HepG2 (cell line): ENCODE measurements around the gene MTX1. TPM values are rescaled to one million over a fixed set of nuclear protein-coding genes. Genes with fewer than 3 reads are reported as not detected.

Experiments
- DNMT1 ChIP-seq: sonication (generic); formaldehyde crosslinking; IDR thresholded peaks from 2 replicates; pipeline ENCODE4 v1.5.1; 2020; ENCODE audit warnings: mild to moderate bottlenecking, missing genetic modification reagents
- GPN1 ChIP-seq: sonication (generic); formaldehyde crosslinking; IDR thresholded peaks from 2 replicates; pipeline ENCODE4 v1.5.1; 2020; ENCODE audit warnings: missing genetic modification reagents, borderline replicate concordance
- HINFP ChIP-seq: sonication (generic); formaldehyde crosslinking; IDR thresholded peaks from 2 replicates; pipeline ENCODE4 v1.4.0; 2020; ENCODE audit warnings: low read depth, mild to moderate bottlenecking, missing genetic modification reagents
- HMGXB4 ChIP-seq, 2 experiments: sonication (generic) in 1 of 2; formaldehyde crosslinking in 1 of 2; IDR thresholded peaks; 2 replicates each; pipeline versions ENCODE4 v1.4.0 to v1.6.1; 2018 to 2020; ENCODE audit warnings: missing genetic modification reagents in 2 of 2, borderline replicate concordance in 1 of 2, low read depth in 1 of 2, mild to moderate bottlenecking in 1 of 2, missing biosample characterization in 1 of 2
- IRF9 ChIP-seq: sonication (generic); formaldehyde crosslinking; IDR thresholded peaks from 2 replicates; pipeline ENCODE4 v1.8.0; 2022; ENCODE audit warnings: missing genetic modification reagents, mild to moderate bottlenecking, borderline replicate concordance
- MLLT10 ChIP-seq: sonication (generic); formaldehyde crosslinking; IDR thresholded peaks from 2 replicates; pipeline ENCODE4 v1.4.0; 2020; ENCODE audit warnings: missing genetic modification reagents
- TAF15 ChIP-seq: fragments of 200-400 bp; formaldehyde crosslinking; IDR thresholded peaks from one replicate; pipeline ENCODE4 v1.6.1; 2018; ENCODE audit warnings: mild to moderate bottlenecking, low read depth, low read length; ENCODE audit not compliant: poor library complexity, severe bottlenecking
- ZBTB2 ChIP-seq: sonication (generic); formaldehyde crosslinking; IDR thresholded peaks from 2 replicates; pipeline ENCODE4 v1.8.0; 2022; ENCODE audit warnings: low read depth, missing genetic modification reagents
- ZBTB25 ChIP-seq: IDR thresholded peaks from 2 replicates; pipeline ENCODE4 v1.6.1; 2018; ENCODE audit warnings: missing genetic modification reagents
- ZEB1 ChIP-seq: IDR thresholded peaks from 2 replicates; pipeline ENCODE4 v1.6.1; 2012; ENCODE audit warnings: mild to moderate bottlenecking, low read depth, inconsistent platforms; ENCODE audit not compliant: insufficient replicate concordance
- ZFP91 ChIP-seq: sonication (generic); formaldehyde crosslinking; IDR thresholded peaks from 2 replicates; pipeline ENCODE4 v1.9.0; 2022; ENCODE audit warnings: missing genetic modification reagents, mild to moderate bottlenecking, borderline replicate concordance
- ZNF335 ChIP-seq: sonication (generic); formaldehyde crosslinking; IDR thresholded peaks from 2 replicates; pipeline ENCODE4 v1.4.0; 2020; ENCODE audit warnings: missing genetic modification reagents
- ZNF550 ChIP-seq: sonication (generic); formaldehyde crosslinking; IDR thresholded peaks from 2 replicates; pipeline ENCODE4 v1.4.0; 2020; ENCODE audit warnings: mild to moderate bottlenecking, missing genetic modification reagents, borderline replicate concordance
- ZNF563 ChIP-seq: sonication (generic); formaldehyde crosslinking; IDR thresholded peaks from 2 replicates; pipeline ENCODE4 v1.8.0; 2022; ENCODE audit warnings: mild to moderate bottlenecking, moderate library complexity, missing genetic modification reagents
- ZNF597 ChIP-seq: sonication (generic); formaldehyde crosslinking; IDR thresholded peaks from 2 replicates; pipeline ENCODE4 v1.5.0; 2020; ENCODE audit warnings: missing genetic modification reagents
- ZNF841 ChIP-seq: sonication (generic); formaldehyde crosslinking; IDR thresholded peaks from 2 replicates; pipeline ENCODE4 v1.8.1; 2023; ENCODE audit warnings: missing genetic modification reagents, borderline replicate concordance
- polyA plus RNA-seq, 8 experiments: library from polyadenylated mRNA; depleted of rRNA in 3 of 8; stranded (reverse) in 7 of 8; unstranded in 1 of 8; fragments of >200 nt; fragmentation: Illumina TruSeq in 4 of 8; extraction: Trizol in 4 of 8; gene quantifications; 2 replicates each; pipeline versions ENCODE4 v1.2.1 to v1.2.3, GENCODE V29; 2011 to 2016; ENCODE audit warnings: low read depth in 4 of 8, missing spikeins in 1 of 8, mixed read lengths in 1 of 8; ENCODE audit not compliant: insufficient read depth in 1 of 8
- total RNA-seq, 5 experiments: library from RNA; depleted of rRNA; stranded (reverse); fragments of >200 nt; fragmentation: Illumina TruSeq; extraction: Trizol; gene quantifications; 2 replicates each; pipeline ENCODE4 v1.2.3, GENCODE V29; 2016; ENCODE audit warnings: low read depth in 1 of 5

MTX1 gene
- total and polyA plus RNA-seq, 2 of the 13 experiments (the other 11 are each of a cell fraction or from before 2014, with no cell fraction given): 64.5 to 72.6 TPM

GRCh38 chr1:155226910-155227260 is 18.4 kb downstream of the MTX1 start (continued):
- no peak for TF ChIP-seq ZBTB2
- TF ChIP-seq GPN1 (CRISPR knock-in tag): no peak
- TF ChIP-seq DNMT1 (CRISPR knock-in tag): no peak
- no peak for TF ChIP-seq ZEB1
- TF ChIP-seq ZNF841 (CRISPR knock-in tag): no peak
- TF ChIP-seq MLLT10 (CRISPR knock-in tag): no peak
- TF ChIP-seq IRF9 (CRISPR knock-in tag): 0 out of 2 replicates have a peak, but pooled peaks have one; percentile 53
- no peak for TF ChIP-seq TAF15
- TF ChIP-seq ZNF563: peak; percentile 17; the same call in 1 of the 2 replicates
- 0 out of 2 replicates have a peak, but pooled peaks have one; percentile 6 for TF ChIP-seq ZNF335 (CRISPR knock-in tag)
- TF ChIP-seq HINFP: 0 out of 2 replicates have a peak, but pooled peaks have one; percentile 31
- TF ChIP-seq ZNF550: no peak
- no peak for TF ChIP-seq ZNF597
- peak in 1 of 2 experiments; percentile 75; a peak in 1 of 4 replicates for TF ChIP-seq HMGXB4 (CRISPR knock-in tag; IDR thresholded peaks at IDR 0.05; ENCODE audit: borderline replicate concordance in 1 of 2, low read depth in 1 of 2)
- no peak for TF ChIP-seq ZBTB25
- TF ChIP-seq ZFP91 (CRISPR knock-in tag): peak; percentile 14; the same call in 1 of the 2 replicates
